ENCODE data around the gene ZNF396.

GRCh38 chr18:35377875-35378573 lies 887 bp upstream of the ZNF396 start:
- TF ChIP-seq CTCF (IDR thresholded peaks at IDR 0.05), result no peak
- no peak for TF ChIP-seq POLR2A (IDR thresholded peaks at IDR 0.05)
- no peak for TF ChIP-seq EP300 (IDR thresholded peaks at IDR 0.05)

All from upper lobe of left lung (tissue), 4 donors.